ENCODE measurements around the gene SLC8A1. TPM values are rescaled to one million over a fixed set of nuclear protein-coding genes. Genes with fewer than 3 reads are reported as not detected.

The SLC8A1 gene
- total RNA-seq, 1 experiment from 2014 or later, result 1.7 TPM

- Histone ChIP-seq H2BK12ac (ENCODE audit: insufficient read length, low read depth, low read length) (no peak overlapping the region), H3K27ac (ENCODE audit: insufficient read length, low read depth, low read length) (no peak overlapping the region), H3K79me1 (ENCODE audit: insufficient read depth, low read depth, low read length, poor library complexity, severe bottlenecking) (no peaks in the 10 kb centered on the region), H3K18ac (ENCODE audit: insufficient read length, low read depth, low read length) (no peak overlapping the region), H3K27me3 (ENCODE audit: insufficient read depth, low read length) (no peaks in the 10 kb centered on the region), H2BK15ac (ENCODE audit: low read depth, low read length) (no peak overlapping the region), H2BK20ac (ENCODE audit: low read depth, low read length, poor library complexity, severe bottlenecking) (no peak overlapping the region), H3K79me2 (ENCODE audit: insufficient read depth, low read length) (no peaks in the 10 kb centered on the region), H2BK120ac (ENCODE audit: low read depth, low read length, poor library complexity, severe bottlenecking) (no peak overlapping the region), H2AFZ (ENCODE audit: low read length) (no peak overlapping the region), H3K9me3 (ENCODE audit: control insufficient read depth, low read depth, low read length) (no peaks in the 10 kb centered on the region), H3K23me2 (ENCODE audit: insufficient read length, low read depth, low read length, poor library complexity, severe bottlenecking) (no peaks in the 10 kb centered on the region), H4K8ac (replicated peaks; ENCODE audit: insufficient read length, low read depth, low read length) (no peak overlapping the region), H4K5ac (ENCODE audit: insufficient read length, low read depth, low read length) (no peak overlapping the region), H4K20me1 (ENCODE audit: control insufficient read depth, insufficient read depth, insufficient read length) (no peaks in the 10 kb centered on the region), H4K91ac (ENCODE audit: insufficient read length, low read depth, low read length) (no peak overlapping the region), H2AK5ac (ENCODE audit: insufficient read length, low read length) (no peak overlapping the region), H3K4me2 (ENCODE audit: insufficient read depth, insufficient read length, low read length) (no peak overlapping the region), H3K4me1 (ENCODE audit: insufficient read depth, low read length) (no peaks in the 10 kb centered on the region), H3K56ac (ENCODE audit: insufficient read length, low read depth, low read length) (no peak overlapping the region), H3T11ph (ENCODE audit: low read length) (no peak overlapping the region), H3K4ac (ENCODE audit: low read depth, low read length) (no peak overlapping the region), H2BK5ac (ENCODE audit: insufficient read length, low read length) (no peak overlapping the region), H3K14ac (ENCODE audit: insufficient read depth, low read length) (no peak overlapping the region), H3K9ac (ENCODE audit: extremely low read depth, insufficient read length, low read length) (no peak overlapping the region), H3K23ac (ENCODE audit: insufficient read length, low read depth, low read length) (no peak overlapping the region)
- TF ChIP-seq CTCF (conservative IDR thresholded peaks at IDR 0.05), result no peak
- WGBS (ENCODE audit: extremely low coverage, insufficient read length, low lambda C conversion rate), result no CpG with 5 or more reads among the region's 7 CpGs
- Mint-ChIP-seq H3K9me3 (no peaks in the 10 kb centered on the region), H3K36me3 (ENCODE audit: insufficient read depth in 1 of 3, low read depth in 3 of 3) (no peaks in the 10 kb centered on the region), H3K27ac (no peak overlapping the region; a peak in 1 of 7 replicates), H3K4me1 (no peaks in the 10 kb centered on the region), H3K27me3 (ENCODE audit: low read depth) (no peaks in the 10 kb centered on the region), H3K4me3 (no peak overlapping the region)
- no peak for DNase-seq
Observed at GRCh38 chr2:40352703-40353099, 99.2 kb downstream of the SLC8A1 start.

Measured in H9 (cell line).